Fibroblast of mammary gland (primary cell): ENCODE results near the gene DNMBP.

ENCODE experiments used
- DNase-seq: peaks from one replicate; pipeline ENCODE4 v3.0.0-alpha.2; 2010; ENCODE audit warnings: low read depth
- H3K4me3 ChIP-seq: 2 replicates; pipeline ENCODE4 v1.5.1; 2011; ENCODE audit warnings: low read depth, mild to moderate bottlenecking, low read length, moderate library complexity; ENCODE audit not compliant: control insufficient read depth
- CTCF ChIP-seq: conservative IDR thresholded peaks from 2 replicates; pipeline ENCODE4 v1.5.1; 2011; ENCODE audit warnings: low read depth, low read length, inconsistent platforms; ENCODE audit not compliant: control insufficient read depth, insufficient read depth

DNMBP gene

GRCh38 chr10:100009793-100010676, at the start of gene DNMBP:
Gene DNMBP, minus strand, starts transcription at chr10:100009947. Its CDS starts 37,823 bp downstream, at chr10:99972124.
- H3K4me3 ChIP-seq = peak within 1 kb of the TSS; percentile 90
- TF ChIP-seq CTCF = no peak
- DNase-seq = peak; percentile 75

GRCh38 chr10:100057948-100058347, 48.2 kb upstream of the DNMBP start:
- TF ChIP-seq CTCF = no peak
- DNase-seq = no peak

GRCh38 chr10:100053686-100054460, 44.1 kb upstream of the DNMBP start:
- H3K4me3 ChIP-seq = no peak overlapping the region
- DNase-seq = no peak
- TF ChIP-seq CTCF = no peak

More at GRCh38 chr10:100057948-100058347, 48.2 kb upstream of the DNMBP start:
- no peak overlapping the region for H3K4me3 ChIP-seq

- DNase-seq = peak; percentile 85
- peak; percentile 94 for TF ChIP-seq CTCF
- H3K4me3 ChIP-seq = no peak overlapping the region
These were observed 36.3 kb upstream of the DNMBP start for GRCh38 chr10:100046021-100046486.

- no peak for DNase-seq
- TF ChIP-seq CTCF = no peak
- no peak overlapping the region for H3K4me3 ChIP-seq
These were observed 35.8 kb upstream of the DNMBP start for GRCh38 chr10:100045592-100045991.

GRCh38 chr10:100043796-100044195, 34.0 kb upstream of the DNMBP start:
- no peak for TF ChIP-seq CTCF
- H3K4me3 ChIP-seq = no peak overlapping the region
- DNase-seq = peak; percentile 67
